NT2/D1 (cell line): ENCODE measurements around the gene RNASE13.
A peak's percentile ranks its signal among the peaks of the same experiment; 100 is the strongest.
"Not testable (repeated sequence)": the region's sequence is repeated elsewhere in the genome, so short reads cannot be mapped to it uniquely, and the experiment has no call there.

Source experiments
- DNase-seq: peaks from one replicate; pipeline ENCODE4 v3.0.0-alpha.2; 2011; ENCODE audit warnings: low read depth, low spot score
- H3K27me3 ChIP-seq: 2 replicates; pipeline ENCODE4 v1.6.0; 2011; ENCODE audit warnings: mild to moderate bottlenecking; ENCODE audit not compliant: insufficient read length, insufficient read depth
- H3K36me3 ChIP-seq: 2 replicates; pipeline ENCODE4 v1.6.1; 2011; ENCODE audit warnings: mild to moderate bottlenecking, low read length, mixed read lengths; ENCODE audit not compliant: insufficient read depth, insufficient read length
- H3K4me1 ChIP-seq: 2 replicates; pipeline ENCODE4 v1.5.1; 2011; ENCODE audit not compliant: insufficient read depth, insufficient read length
- H3K4me3 ChIP-seq: 2 replicates; pipeline ENCODE4 v1.5.1; 2011; ENCODE audit warnings: low read depth; ENCODE audit not compliant: insufficient read length
- H3K9ac ChIP-seq: 2 replicates; pipeline ENCODE4 v1.6.0; 2011; ENCODE audit warnings: low read depth; ENCODE audit not compliant: insufficient read length
- H3K9me3 ChIP-seq: 2 replicates; pipeline ENCODE4 v1.5.1; 2011; ENCODE audit warnings: mild to moderate bottlenecking, low read length; ENCODE audit not compliant: insufficient read depth
- SUZ12 ChIP-seq: IDR thresholded peaks from 2 replicates; pipeline ENCODE4 v1.6.1; 2011; ENCODE audit not compliant: insufficient read length, insufficient read depth; ENCODE audit errors: extremely low read depth
- YY1 ChIP-seq: IDR thresholded peaks from 2 replicates; pipeline ENCODE4 v1.6.1; 2011; ENCODE audit not compliant: insufficient read length, insufficient read depth
- ZNF274 ChIP-seq: IDR thresholded peaks from 2 replicates; pipeline ENCODE4 v1.6.1; 2011; ENCODE audit warnings: mild to moderate bottlenecking, low read depth, low read length

The RNASE13 gene

GRCh38 chr14:20989787-20990600, 44.6 kb downstream of the RNASE13 start, which contains the start of gene METTL17:
Gene METTL17, plus strand, starts transcription at chr14:20989980. Its CDS starts 23 bp downstream, at chr14:20990003.
- H3K4me1 ChIP-seq: no peaks in the 10 kb centered on the region
- peak within 1 kb of the TSS; percentile 86 for H3K4me3 ChIP-seq
- H3K36me3 ChIP-seq: peaks cover 36% of the 10 kb centered on the region
- TF ChIP-seq ZNF274 (no peak), YY1 (peak; percentile 64), SUZ12 (no peak)
- no peaks in the 10 kb centered on the region for H3K9me3 ChIP-seq
- H3K27me3 ChIP-seq: no peaks in the 10 kb centered on the region
- H3K9ac ChIP-seq: peak within 1 kb of the TSS; percentile 91
- DNase-seq: peak; percentile 83

DNA sequence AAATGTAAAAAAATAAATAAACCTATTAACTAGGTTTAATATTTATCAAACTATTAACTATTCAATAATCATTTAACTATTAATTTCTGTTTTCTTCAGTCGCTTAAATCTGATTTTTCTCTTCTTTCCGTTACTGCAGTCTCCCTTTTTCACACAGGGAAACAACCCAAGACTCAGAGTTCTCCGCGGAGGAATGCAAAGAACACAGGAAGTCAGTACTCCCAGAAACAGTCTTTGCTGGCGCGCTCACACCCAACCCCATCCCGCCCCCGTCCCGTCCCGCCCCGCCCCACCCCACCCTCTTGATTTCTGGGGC, 45.2 kb downstream of the RNASE13 start:
- Histone ChIP-seq H3K4me3 (peak overlapping the region; percentile 29), H3K36me3 (peaks cover 30% of the 10 kb centered on the region), H3K4me1 (no peaks in the 10 kb centered on the region), H3K9me3 (no peaks in the 10 kb centered on the region), H3K27me3 (no peaks in the 10 kb centered on the region), H3K9ac (peak overlapping the region; percentile 24)
- no peak for DNase-seq
- TF ChIP-seq SUZ12: no peak
- TF ChIP-seq YY1: no peak
- TF ChIP-seq ZNF274: no peak

GRCh38 chr14:20988717-20989470, 45.7 kb downstream of the RNASE13 start:
- TF ChIP-seq YY1 (no peak), ZNF274 (no peak), SUZ12 (no peak)

DNA sequence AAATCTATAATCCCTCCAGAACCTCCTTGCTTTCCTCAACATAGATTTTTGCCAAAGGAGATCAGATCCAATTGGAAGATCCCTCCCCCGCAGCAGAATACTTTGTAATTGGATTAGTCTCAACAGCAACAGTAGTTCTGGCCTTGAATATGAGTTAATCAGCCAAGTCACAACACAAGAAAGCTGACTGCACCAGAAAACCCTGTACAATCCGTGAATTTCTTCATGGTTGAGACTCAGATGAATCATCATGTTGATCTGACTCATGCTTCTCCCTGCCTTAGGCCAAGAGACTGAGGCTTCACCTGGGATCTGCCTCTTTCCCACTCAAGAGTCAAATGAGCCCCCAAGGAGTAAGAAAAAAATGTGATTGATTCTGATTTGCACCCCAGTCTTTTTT, 47.8 kb downstream of the RNASE13 start:
- no peak overlapping the region for H3K4me3 ChIP-seq
- no peak overlapping the region for H3K9ac ChIP-seq
- no peak for TF ChIP-seq SUZ12
- no peak for TF ChIP-seq YY1
- TF ChIP-seq ZNF274: no peak
- H3K27me3 ChIP-seq: no peaks in the 10 kb centered on the region
- no peaks in the 10 kb centered on the region for H3K9me3 ChIP-seq
- no peaks in the 10 kb centered on the region for H3K4me1 ChIP-seq
- peaks cover 6% of the 10 kb centered on the region for H3K36me3 ChIP-seq
- no peak for DNase-seq

More at GRCh38 chr14:20988717-20989470, 45.7 kb downstream of the RNASE13 start:
- peak overlapping the region; percentile 24 for H3K9ac ChIP-seq
- peaks cover 25% of the 10 kb centered on the region for H3K36me3 ChIP-seq
- H3K4me3 ChIP-seq: peak overlapping the region; percentile 29
- H3K9me3 ChIP-seq: no peaks in the 10 kb centered on the region
- H3K4me1 ChIP-seq: no peaks in the 10 kb centered on the region
- no peaks in the 10 kb centered on the region for H3K27me3 ChIP-seq
- no peak for DNase-seq

DNA sequence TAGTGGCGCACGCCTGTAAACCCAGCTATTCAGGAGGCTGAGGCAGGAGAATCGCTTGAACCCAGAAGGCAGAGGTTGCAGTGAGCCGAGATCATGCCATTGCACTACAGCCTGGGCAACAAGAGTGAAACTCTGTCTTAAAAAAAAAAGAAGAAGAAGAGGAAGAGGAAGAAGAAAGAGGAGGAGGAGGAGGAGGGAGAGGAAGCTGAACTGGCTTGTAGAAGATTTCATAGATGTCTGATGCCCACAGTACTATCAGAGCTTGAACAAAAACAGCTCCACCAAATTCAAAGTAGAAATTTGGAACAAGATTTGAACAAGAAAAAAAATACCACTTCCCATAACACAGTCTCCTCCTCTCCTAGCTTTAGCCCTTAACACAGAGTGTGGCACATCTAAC, 49.0 kb downstream of the RNASE13 start:
- not testable (repeated sequence) for H3K9me3 ChIP-seq, H3K9ac ChIP-seq, H3K36me3 ChIP-seq, H3K4me3 ChIP-seq, H3K4me1 ChIP-seq, DNase-seq, H3K27me3 ChIP-seq
